Measurements from ENCODE around the gene KCNG1. TPM values are rescaled to one million over a fixed set of nuclear protein-coding genes. Genes with fewer than 3 reads are reported as not detected.
"Not testable (repeated sequence)": the region's sequence is repeated elsewhere in the genome, so short reads cannot be mapped to it uniquely, and the experiment has no call there.

Gene KCNG1
- total RNA-seq, 3 donors from 2014 or later (not counting 1 experiment from before 2014, with no cell fraction given): not detected

DNA sequence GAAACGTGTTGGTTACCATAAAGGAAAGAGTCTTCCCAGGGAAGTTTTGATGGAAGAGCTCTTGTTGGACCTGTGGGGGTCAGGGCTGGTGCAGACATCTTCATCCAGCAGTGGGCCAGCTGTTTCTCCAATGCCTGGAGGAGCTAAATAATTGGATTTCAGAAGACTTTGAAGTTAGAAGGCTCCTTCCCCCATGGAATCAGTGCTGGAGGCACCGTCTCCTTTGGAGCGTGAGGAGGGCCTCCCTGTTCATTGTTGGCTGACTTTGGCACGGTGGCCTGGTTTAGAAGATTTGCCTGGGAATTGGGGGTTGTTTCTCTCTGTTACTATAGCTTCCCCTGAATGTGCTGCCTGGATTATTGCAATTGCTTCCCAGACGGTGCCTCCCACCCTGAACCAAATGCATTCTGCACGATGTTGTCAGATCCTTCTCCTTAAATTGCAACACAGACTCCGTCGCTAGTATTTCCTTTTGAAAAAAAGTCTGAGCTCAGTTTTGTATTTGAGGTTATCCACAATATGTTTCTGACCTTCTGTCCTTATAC lies 27.7 kb upstream of the KCNG1 start:
- 32% methylated on average over 8 of the region's 8 CpGs for WGBS (ENCODE audit: insufficient coverage)
- Histone ChIP-seq H3K27ac (ENCODE audit: low read length) (no peak overlapping the region), H3K4me3 (ENCODE audit: low read length) (no peak overlapping the region), H3K36me3 (ENCODE audit: control insufficient read depth, insufficient read depth, low read length) (no peaks in the 10 kb centered on the region), H3K9me3 (ENCODE audit: control insufficient read depth, insufficient read depth, low read length) (peaks cover 3% of the 10 kb centered on the region), H3K27me3 (ENCODE audit: control insufficient read depth, insufficient read depth, low read length) (no peaks in the 10 kb centered on the region), H3K4me1 (ENCODE audit: control insufficient read depth, insufficient read depth, low read length) (no peaks in the 10 kb centered on the region)
- ATAC-seq (no peak), DNase-seq (no peak)
- Mint-ChIP-seq H3K36me3 (no peaks in the 10 kb centered on the region), H3K9me3 (no peaks in the 10 kb centered on the region), H3K4me3 (no peak overlapping the region), H3K27ac (no peak overlapping the region), H3K4me1 (no peaks in the 10 kb centered on the region), H3K27me3 (ENCODE audit: low read depth in 2 of 2) (peaks cover 36 to 56% of the 10 kb centered on the region in 2 donors)
- TF ChIP-seq CTCF (IDR thresholded peaks at IDR 0.05): no peak
- intact Hi-C loops (cut with micrococcal nuclease): no loop called here

DNA sequence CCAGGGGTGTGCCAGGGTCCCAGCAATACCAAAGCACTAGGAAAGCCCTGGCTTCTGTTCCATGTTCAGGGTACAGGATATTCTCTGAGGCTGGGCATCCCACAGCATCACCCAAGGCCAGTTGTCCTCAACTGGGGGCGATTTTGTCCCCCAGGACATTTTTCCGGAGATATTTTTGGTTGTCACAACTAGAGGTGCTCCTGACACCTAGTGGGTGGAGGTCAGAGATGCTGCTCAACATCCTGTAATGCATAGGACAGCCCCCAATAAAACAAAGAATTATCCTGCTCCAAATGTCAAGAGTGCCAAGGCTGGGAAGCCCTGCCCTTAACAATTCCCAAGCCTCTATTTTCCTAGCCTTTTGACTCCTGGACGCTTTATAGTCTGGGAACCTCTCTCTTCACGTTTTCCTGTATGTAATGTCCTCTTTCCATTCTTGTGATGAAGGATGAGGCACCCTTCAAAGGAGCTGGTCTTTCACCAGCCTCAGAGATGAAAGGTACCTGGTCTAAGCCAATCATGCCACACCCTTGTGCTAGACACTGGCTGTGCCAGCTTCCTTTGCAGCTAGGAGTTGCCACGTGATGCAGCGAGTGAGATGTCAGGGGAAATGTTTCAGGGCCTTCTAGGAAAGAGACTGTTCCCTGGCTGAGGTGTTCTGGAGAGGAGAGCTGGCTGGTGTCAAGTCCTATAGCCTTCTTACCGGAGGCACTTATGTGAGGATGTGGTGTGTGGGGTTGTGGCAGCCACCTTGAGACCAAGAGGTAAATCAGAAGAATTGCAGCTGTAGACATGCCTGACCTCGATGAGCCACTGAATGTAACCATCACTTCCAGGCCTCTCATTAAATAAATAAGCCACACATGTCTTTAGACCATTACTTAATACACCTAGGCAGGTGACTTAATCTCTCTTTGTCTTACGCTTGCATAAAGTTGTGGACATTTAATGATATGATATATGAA lies 23.4 kb upstream of the KCNG1 start:
- Mint-ChIP-seq H3K36me3 (no peaks in the 10 kb centered on the region), H3K27me3 (ENCODE audit: low read depth in 2 of 2) (peaks cover 15 to 23% of the 10 kb centered on the region in 2 donors), H3K4me3 (no peak overlapping the region), H3K9me3 (no peaks in the 10 kb centered on the region), H3K4me1 (no peaks in the 10 kb centered on the region), H3K27ac (no peak overlapping the region)
- Histone ChIP-seq H3K36me3 (ENCODE audit: control insufficient read depth, insufficient read depth, low read length) (no peaks in the 10 kb centered on the region), H3K4me3 (ENCODE audit: low read length) (no peak overlapping the region), H3K27ac (ENCODE audit: low read length) (no peak overlapping the region), H3K27me3 (ENCODE audit: control insufficient read depth, insufficient read depth, low read length) (no peaks in the 10 kb centered on the region), H3K4me1 (ENCODE audit: control insufficient read depth, insufficient read depth, low read length) (no peaks in the 10 kb centered on the region), H3K9me3 (ENCODE audit: control insufficient read depth, insufficient read depth, low read length) (peaks cover 3% of the 10 kb centered on the region)
- DNase-seq: no peak
- TF ChIP-seq CTCF (IDR thresholded peaks at IDR 0.05): no peak
- ATAC-seq: no peak
- intact Hi-C loops (cut with micrococcal nuclease): no loop called here
- 82% methylated on average over 8 of the region's 9 CpGs for WGBS (ENCODE audit: insufficient coverage)

DNA sequence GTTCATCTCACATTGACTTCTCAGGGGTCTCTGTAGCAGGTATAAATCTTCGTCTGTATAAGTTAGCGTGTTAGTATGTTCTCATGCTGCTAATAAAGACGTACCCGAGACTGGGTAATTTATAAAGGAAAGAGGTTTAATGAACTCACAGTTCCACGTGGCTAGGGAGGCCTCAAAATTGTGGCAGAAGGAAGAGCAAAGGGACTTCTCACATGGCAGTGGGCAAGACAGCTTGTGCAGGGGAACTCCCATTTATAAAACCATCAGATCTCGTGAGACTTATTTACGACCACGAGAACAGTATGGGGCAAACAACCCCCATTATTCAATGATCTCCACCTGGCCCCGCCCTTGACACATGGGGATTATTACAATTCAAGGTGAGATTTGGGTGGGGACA lies 22.6 kb upstream of the KCNG1 start:
- ATAC-seq; H3K27me3 ChIP-seq (ENCODE audit: control insufficient read depth, insufficient read depth, low read length); H3K36me3 ChIP-seq (ENCODE audit: control insufficient read depth, insufficient read depth, low read length); H3K9me3 ChIP-seq (ENCODE audit: control insufficient read depth, insufficient read depth, low read length); H3K9me3 Mint-ChIP-seq; H3K4me3 Mint-ChIP-seq; H3K36me3 Mint-ChIP-seq; DNase-seq; intact Hi-C loops (cut with micrococcal nuclease); H3K4me3 ChIP-seq (ENCODE audit: low read length); H3K27ac ChIP-seq (ENCODE audit: low read length); H3K4me1 ChIP-seq (ENCODE audit: control insufficient read depth, insufficient read depth, low read length); H3K27ac Mint-ChIP-seq; H3K4me1 Mint-ChIP-seq: not testable (repeated sequence)
- WGBS (ENCODE audit: insufficient coverage): 86% methylated on average over 9 of the region's 9 CpGs
- peaks cover 9 to 17% of the 10 kb centered on the region in 2 donors for H3K27me3 Mint-ChIP-seq (ENCODE audit: low read depth in 2 of 2)

GRCh38 chr20:51044796-51045195 lies 21.9 kb upstream of the KCNG1 start:
- H3K4me3 Mint-ChIP-seq: no peak overlapping the region
- no peaks in the 10 kb centered on the region for H3K36me3 ChIP-seq (ENCODE audit: control insufficient read depth, insufficient read depth, low read length)
- H3K27ac ChIP-seq (ENCODE audit: low read length): no peak overlapping the region
- H3K4me1 Mint-ChIP-seq: no peaks in the 10 kb centered on the region
- H3K4me1 ChIP-seq (ENCODE audit: control insufficient read depth, insufficient read depth, low read length): no peaks in the 10 kb centered on the region
- TF ChIP-seq CTCF (IDR thresholded peaks at IDR 0.05): no peak
- no peaks in the 10 kb centered on the region for H3K36me3 Mint-ChIP-seq
- H3K27ac Mint-ChIP-seq: no peak overlapping the region
- peaks cover 9 to 10% of the 10 kb centered on the region in 2 donors for H3K27me3 Mint-ChIP-seq (ENCODE audit: low read depth in 2 of 2)
- no peak for DNase-seq
- no peak overlapping the region for H3K4me3 ChIP-seq (ENCODE audit: low read length)
- ATAC-seq: no peak
- intact Hi-C loops (cut with micrococcal nuclease): no loop called here
- no peaks in the 10 kb centered on the region for H3K9me3 Mint-ChIP-seq
- H3K27me3 ChIP-seq (ENCODE audit: control insufficient read depth, insufficient read depth, low read length): no peaks in the 10 kb centered on the region
- 93% methylated on average over 3 of the region's 3 CpGs for WGBS (ENCODE audit: insufficient coverage)
- H3K9me3 ChIP-seq (ENCODE audit: control insufficient read depth, insufficient read depth, low read length): peaks cover 3% of the 10 kb centered on the region
